Tibial nerve (tissue), 4 donors: Measurements from ENCODE around the gene ERC2. TPM values are rescaled to one million over a fixed set of nuclear protein-coding genes. Genes with fewer than 3 reads are reported as not detected.

Source experiments
- DNase-seq, 2 donors: peaks; one replicate each; pipeline ENCODE4 v3.0.0-alpha.2; 2019; ENCODE audit warnings: low spot score in 2 of 2
- H3K27ac ChIP-seq, 4 donors: fragments of 200-600 bp; sonication (generic) in 3 of 4; one replicate each; pipeline ENCODE4 v1.5.1; 2017 to 2019; ENCODE audit warnings: mild to moderate bottlenecking in 1 of 4
- H3K27me3 ChIP-seq, 2 donors: fragments of 200-600 bp; sonication (generic) in 1 of 2; one replicate each; pipeline versions ENCODE4 v1.5.1 to v1.6.0; 2017 to 2019
- H3K36me3 ChIP-seq, 3 donors: fragments of 200-600 bp; sonication (generic); one replicate each; pipeline ENCODE4 v1.5.1; 2018 to 2019
- H3K4me1 ChIP-seq, 4 donors: fragments of 200-600 bp; sonication (generic) in 3 of 4; one replicate each; pipeline ENCODE4 v1.5.1; 2017 to 2019
- H3K4me3 ChIP-seq, 4 donors: fragments of 200-600 bp; sonication (generic) in 3 of 4; one replicate each; pipeline ENCODE4 v1.5.1; 2017 to 2019; ENCODE audit warnings: mild to moderate bottlenecking in 1 of 4, moderate library complexity in 1 of 4
- H3K9me3 ChIP-seq, 4 donors: fragments of 200-600 bp; sonication (generic) in 3 of 4; one replicate each; pipeline ENCODE4 v1.5.1; 2017 to 2019
- CTCF ChIP-seq, 5 experiments: fragments of 200-600 bp in 3 of 5; fragments of 450-650 bp in 2 of 5; sonication (generic) in 3 of 5; IDR thresholded peaks; one replicate each; pipeline ENCODE4 v1.5.1; 2016 to 2019; ENCODE audit warnings: antibody characterized with exemption in 5 of 5, mild to moderate bottlenecking in 3 of 5, moderate library complexity in 2 of 5
- EP300 ChIP-seq, 2 donors: sonication (generic); formaldehyde crosslinking; IDR thresholded peaks; one replicate each; pipeline ENCODE4 v1.6.1; 2017; ENCODE audit warnings: antibody characterized with exemption in 2 of 2, mild to moderate bottlenecking in 1 of 2
- POLR2A ChIP-seq, 2 donors: fragments of 450-650 bp; IDR thresholded peaks; one replicate each; pipeline ENCODE4 v1.6.1; 2017; ENCODE audit warnings: antibody characterized with exemption in 2 of 2, mild to moderate bottlenecking in 2 of 2, moderate library complexity in 2 of 2
- WGBS, 2 donors: methylation state at CpG; one replicate each; pipeline ENCODE4 v1.1.5; 2018; 5-methylcytosine and 5-hydroxymethylcytosine counted together
- total RNA-seq, 4 donors: library from RNA; depleted of rRNA; stranded (reverse); fragments of >200 nt; gene quantifications; one replicate each; pipeline ENCODE4 v1.1.0, GENCODE V29; 2016

Gene ERC2
- total RNA-seq, 4 donors from 2014 or later, result 0.84 to 0.98 (median 0.90) TPM; not detected in 1

- Histone ChIP-seq H3K9me3 (no peaks in the 10 kb centered on the region), H3K27me3 (no peaks in the 10 kb centered on the region), H3K36me3 (no peaks in the 10 kb centered on the region), H3K27ac (no peak overlapping the region), H3K4me3 (no peak overlapping the region), H3K4me1 (no peaks in the 10 kb centered on the region)
- no peak for DNase-seq
- WGBS, 2 donors, result 32 to 45% methylated on average over 10 of the region's 10 CpGs
- TF ChIP-seq POLR2A (IDR thresholded peaks at IDR 0.05) (no peak), EP300 (IDR thresholded peaks at IDR 0.05) (no peak), CTCF (IDR thresholded peaks at IDR 0.05) (no peak)
Measured at GRCh38 chr3:55647063-55647462, 821.2 kb downstream of the ERC2 start.

- no peaks in the 10 kb centered on the region for H3K27me3 ChIP-seq
- H3K36me3 ChIP-seq, result no peaks in the 10 kb centered on the region
- no peak overlapping the region for H3K4me3 ChIP-seq
- no peaks in the 10 kb centered on the region for H3K4me1 ChIP-seq
- H3K9me3 ChIP-seq, result no peaks in the 10 kb centered on the region
- 85 to 87% methylated on average over 3 of the region's 3 CpGs for WGBS, 2 donors
- no peak for DNase-seq
- TF ChIP-seq POLR2A (IDR thresholded peaks at IDR 0.05) (no peak), EP300 (IDR thresholded peaks at IDR 0.05) (no peak), CTCF (IDR thresholded peaks at IDR 0.05) (no peak)
- H3K27ac ChIP-seq, result no peak overlapping the region
Measured at GRCh38 chr3:55646121-55646520, 822.1 kb downstream of the ERC2 start.

- TF ChIP-seq EP300 (IDR thresholded peaks at IDR 0.05), result no peak
- TF ChIP-seq CTCF (IDR thresholded peaks at IDR 0.05), result no peak
- TF ChIP-seq POLR2A (IDR thresholded peaks at IDR 0.05), result no peak
- Histone ChIP-seq H3K9me3 (no peaks in the 10 kb centered on the region), H3K27ac (no peak overlapping the region), H3K36me3 (no peaks in the 10 kb centered on the region), H3K27me3 (no peaks in the 10 kb centered on the region), H3K4me1 (no peaks in the 10 kb centered on the region), H3K4me3 (no peak overlapping the region)
- 38 to 40% methylated on average over 4 of the region's 4 CpGs for WGBS, 2 donors
- no peak for DNase-seq
Measured at GRCh38 chr3:55645422-55645821, 822.8 kb downstream of the ERC2 start.

GRCh38 chr3:55643283-55643682 is 825.0 kb downstream of the ERC2 start:
- Histone ChIP-seq H3K4me1 (no peaks in the 10 kb centered on the region), H3K9me3 (no peaks in the 10 kb centered on the region), H3K4me3 (no peak overlapping the region), H3K27ac (no peak overlapping the region), H3K36me3 (no peaks in the 10 kb centered on the region), H3K27me3 (no peaks in the 10 kb centered on the region)
- no peak for DNase-seq
- TF ChIP-seq EP300 (IDR thresholded peaks at IDR 0.05), result no peak
- no peak for TF ChIP-seq CTCF (IDR thresholded peaks at IDR 0.05)
- TF ChIP-seq POLR2A (IDR thresholded peaks at IDR 0.05), result no peak
- WGBS, 2 donors, result 91 to 94% methylated on average over 2 of the region's 2 CpGs

GRCh38 chr3:55641964-55642363 is 826.3 kb downstream of the ERC2 start:
- Histone ChIP-seq H3K9me3 (no peaks in the 10 kb centered on the region), H3K27ac (no peak overlapping the region), H3K4me1 (no peaks in the 10 kb centered on the region), H3K36me3 (no peaks in the 10 kb centered on the region), H3K27me3 (no peaks in the 10 kb centered on the region), H3K4me3 (no peak overlapping the region)
- TF ChIP-seq EP300 (IDR thresholded peaks at IDR 0.05), result no peak
- no peak for TF ChIP-seq POLR2A (IDR thresholded peaks at IDR 0.05)
- no peak for TF ChIP-seq CTCF (IDR thresholded peaks at IDR 0.05)
- no peak for DNase-seq
- WGBS, 2 donors, result 43 to 57% methylated on average over 2 of the region's 2 CpGs
